ENCODE data around the gene CDK3.
"Not testable (repeated sequence)": the region's sequence is repeated elsewhere in the genome, so short reads cannot be mapped to it uniquely, and the experiment has no call there.

The CDK3 gene

GRCh38 chr17:76000755-76001521 is at the start of gene CDK3:
Gene CDK3 (plus strand): TSS chr17:76000855. CDS start chr17:76001426, 571 bp downstream.
- no peak for DNase-seq (ENCODE audit: low read depth in 3 of 3)

DNA sequence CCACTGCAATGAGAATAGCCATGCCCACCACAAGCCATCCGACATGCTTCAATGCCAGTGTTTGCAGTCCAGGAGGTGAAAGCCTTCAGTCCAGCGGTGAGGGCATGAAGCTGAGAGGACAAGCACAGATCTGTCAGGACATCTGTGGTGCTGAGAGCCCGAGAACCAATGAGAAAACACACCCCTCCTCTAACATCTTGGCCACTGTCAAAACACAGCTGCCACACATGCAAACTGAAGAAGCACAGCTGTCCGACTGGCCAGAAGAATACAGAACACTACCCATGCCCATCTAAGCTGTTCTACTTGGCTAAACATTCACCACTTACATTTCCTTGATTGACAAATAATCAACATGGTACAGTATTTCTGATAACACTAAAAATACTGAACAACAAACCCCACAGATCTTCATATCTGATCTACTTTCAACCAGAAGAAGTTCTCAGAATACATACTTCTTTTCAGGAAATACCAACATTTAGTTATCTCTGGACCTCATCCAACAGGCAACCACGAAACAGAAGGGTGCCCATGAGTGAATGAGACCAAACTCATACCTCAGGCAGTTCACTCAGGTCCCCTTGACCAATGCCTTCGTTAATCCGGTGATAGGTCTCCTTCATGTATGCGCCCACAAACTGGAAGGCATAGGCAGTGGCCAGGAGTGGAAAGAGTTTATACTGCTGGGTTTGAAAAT is 49.6 kb upstream of the CDK3 start:
- DNase-seq (ENCODE audit: low read depth in 3 of 3) = no peak

- DNase-seq (ENCODE audit: low read depth in 3 of 3) = no peak
Measured at GRCh38 chr17:75959051-75959838, 41.4 kb upstream of the CDK3 start.

- no peak for DNase-seq (ENCODE audit: low read depth in 3 of 3)
Measured at GRCh38 chr17:75959839-75960511, 40.7 kb upstream of the CDK3 start.

DNA sequence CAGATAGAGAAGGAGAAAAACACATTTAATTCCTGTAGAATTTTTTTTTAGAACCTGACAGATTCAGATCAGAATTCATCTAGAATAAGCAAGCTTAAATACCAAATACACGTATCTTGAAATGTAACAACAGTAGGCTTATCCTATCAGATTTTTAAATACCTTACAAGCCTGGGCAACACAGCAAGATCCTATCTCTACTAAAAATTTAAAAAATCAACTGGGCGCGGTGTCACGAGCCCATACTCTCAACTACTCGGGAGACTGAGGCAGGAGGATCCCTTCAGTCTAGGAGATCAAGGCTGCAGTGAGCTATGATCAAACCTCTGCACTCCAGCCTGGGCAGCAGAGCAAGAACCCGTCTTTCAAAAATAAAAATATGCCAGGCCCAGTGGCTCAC is 35.2 kb upstream of the CDK3 start:
- DNase-seq (ENCODE audit: low read depth in 3 of 3) = no peak

DNA sequence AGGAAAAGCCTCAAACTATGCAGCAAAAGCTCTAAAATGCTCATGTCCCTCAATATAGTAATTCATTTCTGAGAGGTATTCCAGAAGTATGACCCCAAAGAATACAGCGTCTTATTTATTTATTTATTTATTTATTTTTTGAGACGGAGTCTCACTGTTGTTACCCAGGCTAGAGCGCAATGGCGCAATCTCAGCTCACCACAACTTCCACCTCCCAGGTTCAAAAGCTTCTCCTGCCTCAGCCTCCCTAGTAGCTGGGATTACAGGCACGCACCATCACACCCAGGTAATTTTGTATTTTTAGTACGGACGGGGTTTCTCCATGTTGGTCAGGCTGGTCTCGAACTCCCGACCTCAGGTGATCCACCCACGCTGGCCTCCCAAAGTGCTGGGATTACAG is 31.6 kb upstream of the CDK3 start:
- not testable (repeated sequence) for DNase-seq (ENCODE audit: low read depth in 3 of 3)

DNA sequence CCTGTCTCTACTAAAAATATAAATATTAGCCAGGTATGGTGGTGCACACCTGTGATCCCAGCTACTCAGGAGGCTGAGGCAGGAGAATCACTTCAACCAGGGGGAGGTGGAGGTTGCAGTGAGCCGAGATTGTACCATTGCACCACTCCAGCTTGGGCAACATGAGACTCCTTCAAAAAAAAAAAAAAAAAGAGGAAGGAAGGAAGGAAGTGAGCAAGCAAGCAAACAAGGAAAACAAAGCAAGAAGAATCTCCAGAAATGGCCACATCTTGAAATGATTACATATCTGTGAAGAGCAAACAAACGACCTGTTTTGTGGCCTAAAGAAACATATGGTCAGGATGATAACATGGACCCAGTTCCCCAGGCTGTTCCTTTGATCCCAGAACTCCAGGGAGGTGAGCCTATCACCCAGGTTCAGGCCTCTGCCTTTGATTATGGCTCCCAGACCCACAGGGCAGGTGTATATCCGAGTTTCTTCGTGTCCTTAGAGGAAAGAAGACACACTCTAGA is 30.6 kb upstream of the CDK3 start:
- DNase-seq (ENCODE audit: low read depth in 3 of 3) = no peak

DNA sequence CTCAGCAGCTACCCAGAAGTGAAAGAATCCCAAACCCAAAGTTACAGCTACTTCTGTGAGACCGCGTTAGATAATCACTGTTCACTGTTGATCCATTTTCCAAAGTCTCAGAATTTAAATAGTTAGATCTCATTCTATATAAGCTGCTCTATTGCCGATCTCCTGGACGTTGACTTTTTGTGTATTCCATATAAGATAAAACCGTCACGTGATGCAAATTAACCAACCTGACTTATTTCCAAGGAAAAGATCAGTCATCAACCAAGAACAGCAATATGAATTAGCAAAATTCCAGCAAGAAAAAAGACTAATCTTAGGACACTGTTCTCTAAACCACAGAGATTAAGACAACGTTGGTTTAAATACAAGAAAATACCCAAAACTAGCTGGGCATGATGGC is 30.0 kb upstream of the CDK3 start:
- DNase-seq (ENCODE audit: low read depth in 3 of 3) = no peak

- DNase-seq (ENCODE audit: low read depth in 3 of 3) = not testable (repeated sequence)
Measured at GRCh38 chr17:75975187-75975586, 25.5 kb upstream of the CDK3 start.

GRCh38 chr17:75975757-75976174 is 24.9 kb upstream of the CDK3 start:
- DNase-seq (ENCODE audit: low read depth in 3 of 3) = no peak

DNA sequence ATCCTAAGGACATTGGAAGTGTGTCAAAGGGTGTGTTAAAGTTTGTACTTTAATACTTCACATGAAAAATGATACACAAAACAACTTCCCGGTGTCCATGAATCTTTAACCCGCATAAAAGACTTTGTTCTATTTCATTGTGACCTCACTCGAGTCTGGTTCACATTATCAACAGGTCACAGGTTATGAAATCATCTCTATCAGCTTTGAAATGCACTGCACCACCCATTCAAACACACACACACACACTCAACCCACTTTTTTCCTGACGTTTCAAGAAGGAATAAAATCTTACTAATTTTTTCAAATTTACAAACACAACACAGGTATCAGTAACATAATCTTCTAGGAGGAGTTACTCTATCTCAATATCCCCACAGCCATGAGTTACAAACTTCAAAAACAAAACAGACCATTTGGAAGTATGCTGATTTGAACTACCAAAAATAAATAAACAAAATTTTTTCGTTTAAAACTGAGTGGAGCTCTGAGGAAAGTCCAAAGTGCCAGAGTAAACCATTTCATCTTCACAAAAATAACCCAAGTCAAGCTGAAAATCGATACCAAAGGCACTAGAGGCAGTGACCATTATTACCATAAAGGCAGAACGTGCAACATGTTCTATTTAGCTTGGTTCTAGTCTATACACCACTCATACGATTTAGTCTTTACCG is 24.3 kb upstream of the CDK3 start:
- DNase-seq (ENCODE audit: low read depth in 3 of 3) = no peak

GRCh38 chr17:75978938-75979704 is 21.5 kb upstream of the CDK3 start, which contains the start of the genes ACOX1 and TEN1:
Gene ACOX1 (minus strand): TSS chr17:75979166. CDS start chr17:75979073, 93 bp downstream.
Gene TEN1 (plus strand): TSS chr17:75979240. CDS start chr17:75986193, 6,953 bp downstream.
- peak; percentile 92 to 97 (median 94) for DNase-seq (ENCODE audit: low read depth in 3 of 3)

- DNase-seq (ENCODE audit: low read depth in 3 of 3) = no peak
Measured at GRCh38 chr17:75979705-75980187, 20.9 kb upstream of the CDK3 start.

DNA sequence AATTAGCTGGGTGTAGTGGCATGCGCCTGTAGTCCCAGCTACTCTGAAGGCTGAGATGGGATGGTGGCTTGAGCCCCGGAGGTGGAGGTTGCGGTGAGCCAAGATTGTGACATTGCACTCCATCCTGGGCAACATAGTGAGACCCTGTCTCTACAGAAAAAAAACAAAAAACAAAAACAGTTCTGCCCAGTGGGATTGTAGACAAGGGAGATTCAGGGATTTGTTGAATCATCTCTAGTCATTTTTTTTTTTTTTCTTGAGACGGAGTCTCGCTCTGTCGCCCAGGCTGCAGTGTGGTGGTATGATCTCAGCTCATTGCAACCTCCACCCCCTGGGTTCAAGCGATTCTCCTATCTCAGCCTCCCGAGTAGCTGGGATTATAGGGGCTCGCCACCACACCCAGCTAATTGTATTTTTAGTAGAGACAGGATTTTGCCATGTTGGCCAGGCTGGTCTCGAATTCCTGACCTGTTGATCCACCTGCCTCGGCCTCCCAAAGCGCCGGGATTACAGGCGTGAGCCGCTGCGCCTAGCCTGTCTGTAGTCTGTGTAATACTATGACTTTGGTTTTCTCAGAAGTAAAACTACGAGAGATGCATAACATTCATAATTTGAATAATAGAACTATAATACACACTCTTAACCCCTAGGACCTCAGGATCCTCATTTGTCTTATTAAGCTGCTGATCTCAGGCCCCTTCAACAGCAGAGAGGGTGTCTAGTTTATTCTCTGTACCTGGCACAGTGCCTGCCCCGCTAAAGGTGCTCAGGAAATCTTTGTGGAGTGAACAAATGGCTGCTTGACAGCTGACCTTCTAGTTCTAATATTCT is 20.3 kb upstream of the CDK3 start:
- no peak for DNase-seq (ENCODE audit: low read depth in 3 of 3)

- DNase-seq (ENCODE audit: low read depth in 3 of 3) = no peak
Measured at GRCh38 chr17:75981019-75981615, 19.5 kb upstream of the CDK3 start.

- DNase-seq (ENCODE audit: low read depth in 3 of 3) = no peak
Measured at GRCh38 chr17:75983501-75984181, 17.0 kb upstream of the CDK3 start.

DNA sequence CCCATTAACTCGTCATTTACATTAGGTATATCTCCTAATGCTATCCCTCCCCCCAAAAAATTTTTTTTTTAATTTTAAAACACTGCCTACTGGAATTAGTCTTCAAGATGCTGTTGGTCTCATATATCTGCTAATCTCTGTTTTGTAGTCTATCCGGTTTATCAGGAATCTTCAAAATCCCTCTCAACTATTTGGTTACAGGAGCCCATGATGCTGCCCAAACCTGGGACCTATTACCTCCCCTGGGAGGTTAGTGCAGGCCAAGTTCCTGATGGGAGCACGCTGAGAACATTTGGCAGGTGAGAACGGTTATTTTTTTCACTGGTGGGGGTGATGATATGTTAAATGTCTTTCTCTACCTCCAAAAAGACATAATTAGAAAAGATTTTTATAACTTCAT is 14.7 kb upstream of the CDK3 start:
- no peak for DNase-seq (ENCODE audit: low read depth in 3 of 3)

DNA sequence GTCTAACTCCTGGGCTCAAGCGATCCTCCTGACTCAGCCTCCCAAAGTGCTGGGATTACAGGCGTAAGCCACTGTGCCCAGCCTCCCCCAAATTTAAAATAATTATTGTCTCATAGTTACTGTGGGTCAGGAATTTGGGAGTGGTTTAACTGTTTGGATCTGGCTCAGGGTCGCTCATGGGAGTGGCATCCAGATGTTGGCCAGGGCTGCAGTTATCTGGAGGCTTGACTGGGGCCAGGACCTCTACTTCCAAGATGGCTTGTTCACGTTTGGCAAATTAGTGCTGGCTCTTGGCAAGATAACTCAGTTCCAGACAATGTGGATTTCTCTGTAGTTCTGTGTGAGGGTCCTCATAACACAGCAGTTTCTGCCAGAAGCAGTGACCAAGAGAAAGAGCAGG is 13.6 kb upstream of the CDK3 start:
- DNase-seq (ENCODE audit: low read depth in 3 of 3) = no peak
